DMS53 treated with DMSO at 0.1 percent for 48 hours (cell line): ENCODE data around the gene VPS4A.
"Not testable (repeated sequence)": the region's sequence is repeated elsewhere in the genome, so short reads cannot be mapped to it uniquely, and the experiment has no call there.

ENCODE experiments used
- DNase-seq: peaks from one replicate; lab custom pipeline; 2025; ENCODE audit not compliant: unreplicated experiment; lab: John Stamatoyannopoulos, UW

Gene VPS4A

GRCh38 chr16:69310653-69311532, at the start of gene VPS4A:
Gene VPS4A, plus strand, starts transcription at chr16:69311350. Its CDS starts 162 bp downstream, at chr16:69311512.
- peak; percentile 72 for DNase-seq

DNA sequence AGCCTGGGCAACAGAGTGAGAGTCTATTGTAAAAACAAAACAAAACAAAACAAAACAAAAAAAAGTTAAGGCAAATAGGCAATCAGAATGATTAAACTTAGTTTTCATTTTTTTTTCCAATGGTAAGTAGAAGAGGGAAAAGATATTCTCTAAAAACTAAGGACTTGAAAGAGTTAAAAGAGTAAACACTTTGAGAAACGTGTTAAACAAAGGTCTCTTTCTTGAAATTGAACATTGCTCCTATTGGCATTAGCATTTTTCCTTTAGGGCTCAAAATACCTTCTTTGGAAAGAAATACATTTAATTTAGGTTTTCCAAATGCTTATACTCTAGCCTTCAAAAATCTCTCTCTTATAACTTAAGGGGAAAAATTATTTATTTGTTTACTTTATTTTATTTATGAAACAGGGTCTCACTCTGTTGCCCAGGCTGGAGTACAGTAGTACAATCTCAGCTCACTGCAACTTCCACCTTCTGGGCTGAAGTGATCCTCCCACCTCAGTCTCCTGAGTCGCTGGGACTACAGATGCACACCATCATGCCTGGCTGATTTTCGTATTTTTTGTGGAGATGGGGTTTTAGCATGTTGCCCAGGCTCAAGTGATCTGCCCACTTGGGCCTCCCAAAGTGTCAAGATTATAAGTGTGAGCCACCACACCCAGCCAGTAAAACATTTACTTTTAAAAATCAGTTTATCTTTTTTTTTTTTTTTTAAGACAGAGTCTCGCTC, 44.7 kb upstream of the VPS4A start:
- no peak for DNase-seq

- DNase-seq, result no peak
Observed at GRCh38 chr16:69267633-69268032, 43.5 kb upstream of the VPS4A start.

DNA sequence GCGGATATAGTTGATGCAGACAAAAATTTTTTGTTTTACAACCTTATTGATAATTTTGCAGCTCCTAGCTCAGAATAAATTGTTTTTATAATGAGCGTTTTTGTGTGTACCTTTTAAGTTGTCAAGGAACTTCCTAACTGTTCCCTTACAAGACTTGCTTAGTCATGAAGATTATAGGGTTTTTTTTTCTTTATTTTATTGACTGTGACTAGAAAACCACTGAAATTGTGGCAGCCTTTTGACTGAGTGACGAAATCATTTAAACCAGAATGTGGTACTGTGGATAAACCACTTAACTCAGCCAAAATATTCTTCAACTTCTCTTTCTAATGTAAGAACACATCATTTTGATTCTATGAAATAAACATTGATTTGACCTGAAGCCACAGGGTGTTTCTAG, 40.8 kb upstream of the VPS4A start:
- no peak for DNase-seq

GRCh38 chr16:69270831-69271230, 40.3 kb upstream of the VPS4A start:
- no peak for DNase-seq

DNA sequence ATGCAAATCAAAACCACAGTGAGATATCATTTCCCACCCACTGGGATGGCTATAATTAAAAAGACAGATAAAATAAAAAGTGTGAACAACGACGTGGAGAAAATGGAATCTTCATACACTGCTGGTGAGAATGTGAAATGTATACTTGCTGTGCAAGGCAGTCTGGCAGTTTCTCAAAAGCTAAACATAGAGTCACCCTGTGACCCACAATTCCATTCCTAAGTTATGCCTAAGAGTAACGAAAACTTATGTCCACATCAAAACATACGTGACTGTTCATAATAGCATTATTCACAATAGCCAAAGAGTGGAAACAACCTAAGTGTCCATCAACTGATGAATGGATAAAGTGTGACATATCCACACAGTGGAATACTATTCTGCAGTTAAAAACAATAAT, 38.1 kb upstream of the VPS4A start:
- no peak for DNase-seq

DNA sequence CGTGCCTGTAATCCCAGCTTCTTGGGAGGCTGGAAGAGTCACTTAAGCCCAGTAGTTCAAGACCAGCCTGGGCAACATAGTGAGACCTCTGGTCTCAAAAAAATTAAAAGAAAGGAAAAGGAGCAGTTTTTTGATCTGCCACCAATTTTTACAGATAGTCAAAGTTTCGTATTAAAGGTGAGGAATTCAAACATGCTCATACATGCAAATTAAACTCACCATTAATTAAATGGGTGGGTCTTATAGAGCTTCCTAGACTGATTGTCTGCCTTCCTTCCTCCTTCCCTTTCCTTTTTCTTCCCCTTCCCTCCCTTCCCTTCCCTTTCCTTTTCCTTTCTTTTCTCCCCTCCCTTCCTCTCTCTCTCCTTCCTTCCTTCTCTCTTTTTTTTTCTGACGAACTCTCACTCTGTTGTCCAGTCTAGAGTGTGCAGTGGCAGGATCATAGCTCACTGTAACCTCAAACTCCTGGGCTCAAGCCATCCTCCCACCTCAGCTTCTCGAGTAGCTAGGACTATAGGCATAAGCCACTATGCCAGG, 36.4 kb upstream of the VPS4A start:
- DNase-seq, result no peak

GRCh38 chr16:69276148-69277115, 34.7 kb upstream of the VPS4A start:
- no peak for DNase-seq

- DNase-seq, result no peak
Observed at GRCh38 chr16:69277413-69277812, 33.7 kb upstream of the VPS4A start.

DNA sequence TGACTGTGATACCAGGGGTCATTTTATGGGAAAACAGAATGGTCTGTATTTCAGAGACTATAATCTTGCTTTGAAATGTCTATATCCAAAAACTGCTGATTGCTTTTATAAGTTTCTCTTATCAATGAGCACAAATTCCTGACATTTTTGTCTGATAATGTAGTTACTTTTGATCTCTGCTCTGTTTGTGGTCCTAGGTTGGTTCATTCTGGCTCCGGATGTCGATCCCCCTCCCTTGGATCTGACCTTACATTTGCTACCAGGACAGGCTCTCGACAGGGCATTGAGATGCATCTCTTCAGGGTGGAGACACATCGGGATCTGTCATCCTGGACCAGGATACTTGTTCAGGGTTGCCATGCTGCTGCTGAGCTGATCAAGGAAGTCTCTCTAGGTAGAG, 27.3 kb upstream of the VPS4A start:
- DNase-seq, result no peak

DNA sequence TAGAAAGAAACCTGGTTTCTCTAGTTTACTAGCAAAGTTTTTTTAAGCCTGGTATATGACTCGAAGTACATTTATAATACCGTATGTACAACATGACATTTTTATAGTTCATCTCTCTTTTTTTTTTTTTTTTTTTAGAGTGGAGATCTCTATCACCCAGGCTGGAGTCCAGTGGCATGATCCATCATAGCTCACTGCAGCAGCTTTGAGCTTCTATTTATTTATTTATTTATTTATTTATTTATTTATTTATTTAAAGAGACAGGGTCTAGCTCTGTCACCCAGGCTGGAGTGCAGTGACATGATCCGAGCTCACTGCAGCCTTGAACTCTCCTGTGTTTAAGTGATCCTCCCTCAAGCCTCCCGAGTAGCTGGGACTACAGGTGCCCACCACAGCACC, 25.9 kb upstream of the VPS4A start:
- no peak for DNase-seq

DNA sequence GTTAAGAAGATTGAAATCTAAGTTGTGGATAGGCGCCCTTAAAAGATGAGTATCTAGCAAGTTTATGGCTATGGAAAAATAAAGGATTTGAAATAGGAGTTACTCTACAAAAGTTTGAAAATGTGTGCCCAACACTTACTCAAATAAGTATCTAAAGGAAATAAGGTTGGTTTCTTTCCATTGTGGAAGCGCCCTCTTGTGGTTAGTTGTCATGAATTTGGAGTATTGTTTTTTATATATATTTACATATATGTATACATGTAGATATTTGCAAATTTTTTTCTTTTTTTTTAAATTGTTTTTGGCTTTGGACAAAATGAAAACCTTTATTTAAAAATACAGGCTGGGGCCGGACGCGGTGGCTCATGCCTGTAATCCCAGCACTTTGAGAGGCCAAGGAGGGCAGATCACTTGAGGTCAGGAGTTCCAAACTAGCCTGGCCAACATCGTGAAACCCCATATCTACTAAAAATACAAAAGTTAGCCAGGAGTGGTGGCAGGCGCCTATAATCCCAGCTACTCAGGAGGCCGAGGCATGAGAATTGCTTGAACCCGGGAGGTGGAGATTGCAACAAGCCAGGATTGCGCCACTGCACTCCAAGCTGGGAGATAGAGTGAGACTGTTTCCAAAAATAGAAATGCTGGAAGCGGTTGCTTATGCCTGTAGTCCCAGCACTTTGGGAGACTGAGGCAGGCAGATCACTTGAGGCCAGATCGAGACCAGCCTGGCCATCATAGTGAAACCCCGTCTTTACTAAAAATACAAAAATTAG, 24.0 kb upstream of the VPS4A start:
- DNase-seq, result peak; percentile 10

DNA sequence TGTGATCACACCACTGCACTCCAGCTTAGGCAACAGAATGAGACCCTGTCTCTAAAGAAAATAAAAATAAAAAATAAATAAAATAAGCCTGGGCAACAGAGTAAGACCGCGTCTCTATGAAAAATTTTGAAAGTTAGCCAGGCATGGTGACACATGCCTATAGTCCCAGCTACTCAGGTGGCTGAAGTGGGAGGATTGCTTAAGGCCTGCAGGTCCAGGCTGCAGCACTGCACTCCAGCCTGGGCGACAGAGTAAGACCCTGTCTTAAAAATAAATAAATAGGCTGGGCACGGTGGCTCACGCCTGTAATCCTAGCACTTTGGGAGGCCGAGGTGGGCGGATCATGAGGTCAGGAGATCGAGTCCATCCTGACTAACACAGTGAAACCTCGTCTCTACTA, 19.5 kb upstream of the VPS4A start:
- not testable (repeated sequence) for DNase-seq

DNA sequence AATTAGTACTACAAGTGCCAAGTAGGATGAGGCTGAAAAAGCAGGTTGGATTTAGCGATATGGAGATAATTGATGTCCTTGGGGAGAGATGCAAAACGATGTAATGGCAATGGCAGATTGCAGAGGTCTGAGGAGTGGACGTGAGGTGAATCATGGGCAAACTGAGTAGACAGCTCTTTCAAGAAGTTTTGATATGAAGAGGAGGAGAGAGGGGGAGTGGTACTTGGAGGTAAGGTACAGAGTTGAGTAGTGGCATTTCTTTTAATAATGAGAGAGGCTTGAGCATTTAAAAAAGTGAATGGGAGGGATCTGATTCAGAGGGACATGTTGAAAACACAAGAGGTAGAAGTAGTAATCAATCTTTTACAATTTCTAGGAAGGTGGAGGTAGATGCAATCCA, 17.7 kb upstream of the VPS4A start:
- no peak for DNase-seq

DNA sequence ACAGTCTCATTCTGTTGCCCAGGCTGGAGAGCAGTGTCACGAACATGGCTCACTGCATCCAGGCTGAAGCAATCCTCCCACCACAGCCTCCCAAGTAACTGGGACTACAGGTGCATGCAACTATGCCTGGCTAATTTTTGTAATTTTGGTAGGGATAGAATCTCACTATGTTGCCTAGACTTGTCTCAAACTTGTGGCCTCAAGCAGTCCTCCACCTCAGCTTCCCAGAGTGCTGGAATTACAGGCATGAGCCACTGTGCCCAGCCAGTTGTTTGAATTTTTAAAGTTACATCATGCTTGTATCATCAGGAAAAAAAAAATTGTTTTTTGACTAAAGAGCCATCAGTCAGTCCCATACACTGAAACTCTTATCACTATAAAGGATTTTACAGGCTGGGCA, 17.1 kb upstream of the VPS4A start:
- DNase-seq, result no peak

DNA sequence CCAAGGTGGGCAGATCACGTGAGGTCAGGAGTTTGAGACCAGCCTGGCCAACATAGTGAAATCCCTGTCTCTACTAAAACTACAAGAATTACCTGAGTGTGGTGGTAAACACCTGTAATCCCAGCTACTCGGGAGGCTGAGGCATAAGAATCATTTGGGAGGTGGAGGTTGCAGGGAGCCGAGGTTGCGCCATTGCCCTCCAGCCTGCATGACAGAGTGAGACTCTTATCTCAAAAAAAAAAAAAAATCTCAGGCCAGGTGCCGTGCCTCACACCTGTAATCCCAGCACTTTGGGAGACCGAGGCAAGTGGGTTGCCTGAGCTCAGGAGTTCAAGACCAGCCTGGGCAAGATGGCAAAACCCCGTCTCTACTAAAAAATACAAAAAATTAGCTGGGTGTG, 14.4 kb upstream of the VPS4A start:
- DNase-seq, result not testable (repeated sequence)

DNA sequence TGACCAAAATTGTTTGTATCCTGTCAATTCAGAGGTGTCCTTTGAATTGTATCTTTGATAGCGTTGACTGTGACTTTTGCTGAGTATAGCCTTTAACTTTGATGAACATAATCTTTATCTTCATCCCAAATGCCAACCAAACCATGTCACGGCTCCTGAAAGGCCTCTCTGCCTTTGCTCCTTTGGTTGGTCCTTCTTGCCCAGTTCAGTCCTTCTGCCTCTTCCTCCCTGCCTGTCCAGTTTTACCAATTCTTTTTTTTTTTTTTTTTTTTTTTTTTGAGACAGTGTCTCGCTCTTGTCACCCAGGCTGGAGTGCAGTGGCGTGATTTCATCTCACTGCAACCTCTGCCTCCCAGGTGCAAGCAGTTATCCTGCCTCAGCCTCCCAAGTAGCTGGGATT, 12.9 kb upstream of the VPS4A start:
- DNase-seq, result no peak

DNA sequence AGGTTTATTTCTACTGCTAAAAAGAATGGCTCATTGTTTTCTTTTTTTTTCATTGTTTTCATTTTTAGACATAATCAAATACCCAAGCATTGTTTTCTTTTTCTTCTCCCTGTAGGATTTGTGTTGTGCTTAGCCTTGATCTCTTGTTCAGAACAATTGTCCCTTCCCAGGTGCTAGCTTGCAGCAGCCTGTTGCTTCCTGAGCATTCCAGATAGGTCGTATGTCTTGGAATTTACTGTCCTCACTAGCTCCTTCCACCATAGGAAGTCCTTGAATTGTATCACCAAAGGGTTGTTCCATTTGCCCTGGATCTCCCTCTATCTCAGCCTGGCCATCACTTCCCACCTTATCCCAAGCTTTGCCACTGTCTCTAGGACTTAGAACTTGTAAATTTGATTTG, 10.0 kb upstream of the VPS4A start:
- no peak for DNase-seq

DNA sequence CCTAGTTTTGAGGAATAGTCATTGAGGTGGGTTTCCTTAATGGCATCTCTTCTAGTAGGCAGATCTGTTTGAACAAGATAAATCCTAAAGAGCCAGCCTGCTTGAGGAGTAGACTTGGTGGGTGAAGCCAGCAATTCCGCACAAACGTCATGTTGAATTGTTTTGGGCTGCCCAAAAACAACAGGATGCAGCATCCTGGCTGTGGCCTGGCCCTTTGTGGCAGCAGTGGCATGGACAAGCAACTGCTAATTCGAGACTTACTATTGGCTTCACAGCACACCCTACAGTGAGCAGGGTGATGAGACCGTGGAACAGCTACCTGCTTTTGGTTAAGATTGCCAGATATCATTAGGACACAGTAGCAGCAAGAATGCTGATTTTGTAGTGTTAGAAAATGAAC, 9.3 kb upstream of the VPS4A start:
- no peak for DNase-seq

- no peak for DNase-seq
Observed at GRCh38 chr16:69302301-69302700, 8.8 kb upstream of the VPS4A start.
